Fibroblast of lung (primary cell): Measurements from ENCODE around the gene DEPDC5.

Experiments
- EZH2 ChIP-seq: IDR thresholded peaks from 2 replicates; pipeline ENCODE4 v1.5.1; 2012; ENCODE audit warnings: low read length, control low read depth, mild to moderate bottlenecking; ENCODE audit errors: missing control alignments
- TF ChIP-seq, protein P1 (sequence below), 2 donors: IDR thresholded peaks in 1 of 2; conservative IDR thresholded peaks in 1 of 2; 1 replicate in 1 of 2; 2 replicates in 1 of 2; pipeline ENCODE4 v1.5.1; 2011 to 2012; ENCODE audit warnings: low read length in 2 of 2, control low read depth in 1 of 2, inconsistent platforms in 1 of 2, low read depth in 1 of 2, mild to moderate bottlenecking in 1 of 2

DNA sequence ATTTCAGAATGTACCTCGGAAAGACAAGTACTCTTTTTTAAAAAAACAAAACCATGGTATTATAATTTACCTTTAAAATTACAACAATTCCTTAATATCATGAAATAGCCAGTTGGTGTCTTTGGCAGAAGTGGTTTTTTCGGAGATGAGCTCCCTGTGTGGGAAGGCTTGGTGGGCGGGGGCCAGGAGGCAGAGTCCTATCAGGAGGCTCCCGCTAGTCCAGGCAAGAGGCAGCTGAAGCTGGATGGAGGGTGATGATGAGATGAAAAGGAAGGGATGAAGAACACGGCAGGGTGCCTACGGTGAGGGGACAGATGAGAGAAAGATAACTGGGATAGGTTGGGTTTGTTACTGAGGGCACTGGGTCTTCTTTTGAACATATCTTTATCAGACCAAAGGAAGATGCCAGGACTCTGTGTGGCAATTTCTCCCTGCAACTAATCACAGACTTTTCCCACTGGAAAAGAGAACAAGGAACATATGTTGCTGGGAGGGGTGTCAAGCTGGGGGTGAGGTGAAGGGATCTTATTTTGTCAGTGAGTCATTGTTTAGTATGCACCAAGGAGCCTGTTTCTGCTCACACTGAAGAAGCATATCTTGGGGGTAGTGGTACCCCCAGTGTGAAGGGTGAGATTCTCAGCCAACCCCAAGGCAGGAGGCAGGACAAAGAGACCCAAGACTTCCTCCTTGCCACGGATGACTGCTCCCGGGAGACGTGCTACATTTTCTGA, 99.0 kb downstream of the DEPDC5 start:
- TF ChIP-seq, protein P1, sequence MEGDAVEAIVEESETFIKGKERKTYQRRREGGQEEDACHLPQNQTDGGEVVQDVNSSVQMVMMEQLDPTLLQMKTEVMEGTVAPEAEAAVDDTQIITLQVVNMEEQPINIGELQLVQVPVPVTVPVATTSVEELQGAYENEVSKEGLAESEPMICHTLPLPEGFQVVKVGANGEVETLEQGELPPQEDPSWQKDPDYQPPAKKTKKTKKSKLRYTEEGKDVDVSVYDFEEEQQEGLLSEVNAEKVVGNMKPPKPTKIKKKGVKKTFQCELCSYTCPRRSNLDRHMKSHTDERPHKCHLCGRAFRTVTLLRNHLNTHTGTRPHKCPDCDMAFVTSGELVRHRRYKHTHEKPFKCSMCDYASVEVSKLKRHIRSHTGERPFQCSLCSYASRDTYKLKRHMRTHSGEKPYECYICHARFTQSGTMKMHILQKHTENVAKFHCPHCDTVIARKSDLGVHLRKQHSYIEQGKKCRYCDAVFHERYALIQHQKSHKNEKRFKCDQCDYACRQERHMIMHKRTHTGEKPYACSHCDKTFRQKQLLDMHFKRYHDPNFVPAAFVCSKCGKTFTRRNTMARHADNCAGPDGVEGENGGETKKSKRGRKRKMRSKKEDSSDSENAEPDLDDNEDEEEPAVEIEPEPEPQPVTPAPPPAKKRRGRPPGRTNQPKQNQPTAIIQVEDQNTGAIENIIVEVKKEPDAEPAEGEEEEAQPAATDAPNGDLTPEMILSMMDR (conservative IDR thresholded peaks at IDR 0.05 in 1 of 2, IDR thresholded peaks at IDR 0.05 in 1 of 2; ENCODE audit: low read depth in 1 of 2, low read length in 2 of 2) = no peak
- no peak for TF ChIP-seq EZH2
